Neural progenitor cell (in vitro differentiated cells): ENCODE data around the gene C17orf113.

Experiments
- CTCF ChIP-seq: fragments of 200-600 bp; sonication (generic); IDR thresholded peaks from 2 replicates; pipeline ENCODE4 v1.5.1; 2017; ENCODE audit warnings: antibody characterized with exemption, mild to moderate bottlenecking
- EZH2 ChIP-seq: fragments of 200-600 bp; sonication (generic); IDR thresholded peaks from 2 replicates; pipeline ENCODE4 v1.6.1; 2017; ENCODE audit warnings: antibody characterized with exemption, mild to moderate bottlenecking, moderate library complexity
- EZH2phosphoT487 ChIP-seq: fragments of 200-600 bp; sonication (generic); IDR thresholded peaks from 2 replicates; pipeline ENCODE4 v1.6.1; 2017; ENCODE audit warnings: antibody characterized with exemption

GRCh38 chr17:42065201-42065600, 14.8 kb upstream of the C17orf113 start:
- TF ChIP-seq CTCF (no peak), EZH2 (no peak), EZH2phosphoT487 (no peak)
